ENCODE results near the gene ARHGAP6. TPM values are rescaled to one million over a fixed set of nuclear protein-coding genes. Genes with fewer than 3 reads are reported as not detected.

ARHGAP6 gene
- total RNA-seq, 1 donor from 2014 or later = 1.2 TPM

DNA sequence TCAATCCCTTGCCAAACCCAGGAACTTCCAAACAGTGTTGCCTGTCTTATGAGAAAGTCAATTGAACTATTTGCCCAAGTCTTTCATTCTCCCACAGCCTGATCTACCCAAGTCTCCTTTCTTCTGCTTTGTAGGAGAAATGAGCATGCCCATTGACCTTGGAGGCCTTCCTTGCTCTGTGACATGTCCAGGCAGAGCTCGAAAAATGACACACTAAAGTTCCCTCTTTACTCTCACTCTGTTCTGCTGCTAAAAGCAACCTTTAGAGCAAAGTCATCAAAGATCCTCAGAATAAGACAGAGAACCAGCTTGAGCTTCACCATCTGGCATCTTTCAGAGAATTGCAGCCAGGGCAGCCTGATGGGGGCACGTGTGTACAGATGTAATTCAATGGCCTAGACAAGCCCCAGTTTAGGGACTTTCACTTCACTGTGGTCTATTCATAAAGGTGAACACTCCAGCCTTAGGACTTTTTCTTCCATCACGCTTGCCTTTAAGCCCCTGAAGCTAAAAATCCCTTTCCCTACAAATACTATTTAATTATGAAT lies 236.1 kb downstream of the ARHGAP6 start:
- peaks cover 3% of the 10 kb centered on the region for H3K9me3 Mint-ChIP-seq
- Histone ChIP-seq H3K79me2 (ENCODE audit: low read depth) (no peaks in the 10 kb centered on the region), H3K4me3 (no peak overlapping the region), H4K20me1 (ENCODE audit: low read depth) (no peaks in the 10 kb centered on the region), H3F3A (ENCODE audit: low read depth) (no peaks in the 10 kb centered on the region), H3K9ac (no peak overlapping the region), H2AFZ (replicated peaks) (no peak overlapping the region), H3K9me3 (ENCODE audit: low read depth) (no peaks in the 10 kb centered on the region), H3K36me3 (no peaks in the 10 kb centered on the region), H3K27me3 (peaks cover 42% of the 10 kb centered on the region), H3K4me2 (no peak overlapping the region), H3K4me1 (no peaks in the 10 kb centered on the region), H3K27ac (no peak overlapping the region)
- no peak for DNase-seq (ENCODE audit: low spot score)
- H3K4me1 Mint-ChIP-seq = peaks cover 11% of the 10 kb centered on the region
- TF ChIP-seq EZH2 (IDR thresholded peaks at IDR 0.05) = no peak
- TF ChIP-seq EZH2phosphoT487 (IDR thresholded peaks at IDR 0.05) = no peak
- TF ChIP-seq, protein P1, sequence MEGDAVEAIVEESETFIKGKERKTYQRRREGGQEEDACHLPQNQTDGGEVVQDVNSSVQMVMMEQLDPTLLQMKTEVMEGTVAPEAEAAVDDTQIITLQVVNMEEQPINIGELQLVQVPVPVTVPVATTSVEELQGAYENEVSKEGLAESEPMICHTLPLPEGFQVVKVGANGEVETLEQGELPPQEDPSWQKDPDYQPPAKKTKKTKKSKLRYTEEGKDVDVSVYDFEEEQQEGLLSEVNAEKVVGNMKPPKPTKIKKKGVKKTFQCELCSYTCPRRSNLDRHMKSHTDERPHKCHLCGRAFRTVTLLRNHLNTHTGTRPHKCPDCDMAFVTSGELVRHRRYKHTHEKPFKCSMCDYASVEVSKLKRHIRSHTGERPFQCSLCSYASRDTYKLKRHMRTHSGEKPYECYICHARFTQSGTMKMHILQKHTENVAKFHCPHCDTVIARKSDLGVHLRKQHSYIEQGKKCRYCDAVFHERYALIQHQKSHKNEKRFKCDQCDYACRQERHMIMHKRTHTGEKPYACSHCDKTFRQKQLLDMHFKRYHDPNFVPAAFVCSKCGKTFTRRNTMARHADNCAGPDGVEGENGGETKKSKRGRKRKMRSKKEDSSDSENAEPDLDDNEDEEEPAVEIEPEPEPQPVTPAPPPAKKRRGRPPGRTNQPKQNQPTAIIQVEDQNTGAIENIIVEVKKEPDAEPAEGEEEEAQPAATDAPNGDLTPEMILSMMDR (IDR thresholded peaks at IDR 0.05) = no peak
- H3K27me3 Mint-ChIP-seq (ENCODE audit: insufficient read depth, low read depth) = peaks cover 3% of the 10 kb centered on the region
- no peak overlapping the region for H3K4me3 Mint-ChIP-seq
- H3K27ac Mint-ChIP-seq = no peak overlapping the region
- no peaks in the 10 kb centered on the region for H3K36me3 Mint-ChIP-seq

DNA sequence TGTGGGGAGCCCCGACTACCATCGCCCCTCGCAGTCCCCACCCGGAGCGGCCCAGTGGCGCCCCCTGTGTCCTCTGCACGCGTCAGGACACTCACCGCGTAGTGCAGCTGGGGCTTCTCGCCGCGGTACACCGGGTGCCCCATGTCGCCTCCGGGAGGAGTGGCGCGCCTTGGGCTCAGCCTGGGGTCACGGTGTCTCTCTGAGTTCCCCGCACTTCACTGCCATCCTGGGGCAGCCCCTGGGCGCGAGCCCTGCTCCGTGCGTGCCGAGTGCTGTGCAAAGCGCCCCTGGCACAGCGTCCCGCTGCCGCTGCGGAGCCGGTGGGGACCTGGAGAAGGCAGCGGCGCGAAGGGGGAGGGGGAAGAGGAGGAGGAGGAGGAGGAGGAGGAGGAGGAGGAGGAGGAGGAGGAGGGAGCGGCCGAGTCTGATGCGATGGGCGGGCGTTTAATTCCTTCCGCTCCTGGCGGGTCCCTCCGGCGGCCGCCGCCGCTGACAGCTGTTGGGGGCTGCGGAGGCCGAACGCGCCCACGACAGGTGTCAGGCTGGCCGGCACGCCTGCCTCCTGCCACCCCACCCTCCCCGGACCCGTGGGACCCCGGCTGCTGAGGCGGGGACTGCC lies 238.2 kb downstream of the ARHGAP6 start:
- TF ChIP-seq, protein P1 (IDR thresholded peaks at IDR 0.05) = peak; percentile 51
- TF ChIP-seq EZH2 (IDR thresholded peaks at IDR 0.05) = no peak
- Histone ChIP-seq H3K4me3 (peak overlapping the region; percentile 55), H3K79me2 (ENCODE audit: low read depth) (no peaks in the 10 kb centered on the region), H3K4me1 (no peaks in the 10 kb centered on the region), H2AFZ (replicated peaks) (peak overlapping the region; percentile 13), H3K36me3 (no peaks in the 10 kb centered on the region), H3F3A (ENCODE audit: low read depth) (no peaks in the 10 kb centered on the region), H3K27ac (no peak overlapping the region), H3K9ac (no peak overlapping the region), H3K27me3 (peaks cover 42% of the 10 kb centered on the region), H3K9me3 (ENCODE audit: low read depth) (no peaks in the 10 kb centered on the region), H4K20me1 (ENCODE audit: low read depth) (no peaks in the 10 kb centered on the region), H3K4me2 (peak overlapping the region; percentile 78)
- peaks cover 2% of the 10 kb centered on the region for H3K27me3 Mint-ChIP-seq (ENCODE audit: insufficient read depth, low read depth)
- peaks cover 7% of the 10 kb centered on the region for H3K9me3 Mint-ChIP-seq
- H3K4me1 Mint-ChIP-seq = peaks cover 7% of the 10 kb centered on the region
- H3K4me3 Mint-ChIP-seq = peak overlapping the region; percentile 75
- DNase-seq (ENCODE audit: low spot score) = peak; percentile 55
- no peaks in the 10 kb centered on the region for H3K36me3 Mint-ChIP-seq
- no peak overlapping the region for H3K27ac Mint-ChIP-seq

DNA sequence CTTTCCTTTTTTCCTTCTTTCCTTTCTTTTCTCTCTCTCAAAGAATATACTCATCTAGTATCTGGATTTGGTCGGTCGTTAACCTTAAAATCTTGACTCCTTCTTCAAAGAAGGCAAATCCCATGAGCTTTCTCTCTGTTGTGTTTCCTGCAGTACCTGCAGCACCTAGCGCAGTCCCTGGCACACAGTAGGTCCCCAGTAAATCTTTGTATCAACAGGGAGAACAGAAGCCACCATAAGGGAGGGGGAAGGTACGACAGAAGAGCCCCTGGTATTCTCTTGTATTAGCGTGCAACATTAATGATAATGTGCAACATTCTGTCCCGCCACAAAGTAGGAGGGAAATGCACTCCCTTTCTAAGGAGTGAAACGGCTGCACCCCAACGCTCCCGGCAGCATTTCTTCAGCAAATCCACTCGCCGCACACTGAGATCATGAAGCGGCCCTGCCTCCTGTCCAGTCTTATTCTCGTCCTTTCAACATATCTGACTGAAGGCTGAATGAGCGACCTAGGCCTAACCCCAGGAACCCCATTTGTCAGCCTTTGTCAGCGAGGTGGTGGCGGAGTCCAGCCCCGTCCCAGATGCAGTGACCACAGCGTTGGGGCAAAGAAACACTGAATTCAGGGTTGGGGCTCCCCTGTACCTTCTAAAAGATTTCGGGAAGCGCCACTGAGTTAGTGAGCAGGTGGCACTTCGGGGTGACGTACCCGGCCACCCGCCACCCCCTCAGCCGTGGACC lies 238.8 kb downstream of the ARHGAP6 start:
- no peak overlapping the region for H3K9ac ChIP-seq
- peak overlapping the region; percentile 55 for H3K4me3 ChIP-seq
- peaks cover 2% of the 10 kb centered on the region for H3K27me3 Mint-ChIP-seq (ENCODE audit: insufficient read depth, low read depth)

More for the DNA sequence above, 238.8 kb downstream of the ARHGAP6 start:
- peaks cover 7% of the 10 kb centered on the region for H3K9me3 Mint-ChIP-seq
- Histone ChIP-seq H4K20me1 (ENCODE audit: low read depth) (no peaks in the 10 kb centered on the region), H2AFZ (replicated peaks) (peak overlapping the region; percentile 13), H3K27ac (no peak overlapping the region), H3K4me1 (no peaks in the 10 kb centered on the region), H3K27me3 (peaks cover 42% of the 10 kb centered on the region), H3K9me3 (ENCODE audit: low read depth) (no peaks in the 10 kb centered on the region), H3K4me2 (peak overlapping the region; percentile 78), H3K36me3 (no peaks in the 10 kb centered on the region), H3K79me2 (ENCODE audit: low read depth) (no peaks in the 10 kb centered on the region), H3F3A (ENCODE audit: low read depth) (no peaks in the 10 kb centered on the region)
- H3K4me1 Mint-ChIP-seq = peaks cover 7% of the 10 kb centered on the region
- peak; percentile 7 for DNase-seq (ENCODE audit: low spot score)
- H3K27ac Mint-ChIP-seq = no peak overlapping the region
- H3K36me3 Mint-ChIP-seq = no peaks in the 10 kb centered on the region
- peak overlapping the region; percentile 75 for H3K4me3 Mint-ChIP-seq
- TF ChIP-seq, protein P1 (IDR thresholded peaks at IDR 0.05) = no peak
- TF ChIP-seq EZH2phosphoT487 (IDR thresholded peaks at IDR 0.05) = no peak
- TF ChIP-seq EZH2 (IDR thresholded peaks at IDR 0.05) = no peak

All from neural progenitor cell (in vitro differentiated cells).